Limb (tissue), 2 donors: ENCODE measurements around the gene SYNE4.
"Not testable (repeated sequence)": the region's sequence is repeated elsewhere in the genome, so short reads cannot be mapped to it uniquely, and the experiment has no call there.

Experiments
- DNase-seq, 2 donors: peaks; one replicate each; pipeline ENCODE4 v3.0.0-alpha.2; 2016; ENCODE audit errors: extremely low spot score in 2 of 2

Gene SYNE4

GRCh38 chr19:35990771-35991730 is 17.6 kb downstream of the SYNE4 start:
- DNase-seq = no peak

DNA sequence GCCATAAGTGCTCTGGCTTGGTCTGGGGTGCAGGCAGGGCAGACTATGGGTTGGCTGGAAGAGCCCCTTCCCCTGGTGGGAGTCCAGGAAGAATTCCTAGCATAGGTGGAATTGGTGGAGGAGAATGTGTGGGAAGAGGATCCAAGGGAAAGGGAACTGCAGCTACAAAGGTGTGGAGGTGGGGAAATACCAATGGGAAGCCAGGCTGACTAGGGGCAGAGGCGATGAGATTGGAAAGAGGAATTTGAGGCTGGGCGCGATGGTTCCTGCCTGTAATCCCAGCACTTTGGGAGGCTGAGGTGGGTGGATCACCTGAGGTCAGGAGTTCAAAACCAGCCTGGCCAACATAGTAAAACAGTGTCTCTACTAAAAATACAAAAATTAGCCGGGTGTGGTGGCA is 18.5 kb downstream of the SYNE4 start:
- DNase-seq = no peak

- no peak for DNase-seq
Measured at GRCh38 chr19:35988824-35989223, 19.8 kb downstream of the SYNE4 start.

GRCh38 chr19:35987571-35987896 is 21.1 kb downstream of the SYNE4 start:
- no peak for DNase-seq

DNA sequence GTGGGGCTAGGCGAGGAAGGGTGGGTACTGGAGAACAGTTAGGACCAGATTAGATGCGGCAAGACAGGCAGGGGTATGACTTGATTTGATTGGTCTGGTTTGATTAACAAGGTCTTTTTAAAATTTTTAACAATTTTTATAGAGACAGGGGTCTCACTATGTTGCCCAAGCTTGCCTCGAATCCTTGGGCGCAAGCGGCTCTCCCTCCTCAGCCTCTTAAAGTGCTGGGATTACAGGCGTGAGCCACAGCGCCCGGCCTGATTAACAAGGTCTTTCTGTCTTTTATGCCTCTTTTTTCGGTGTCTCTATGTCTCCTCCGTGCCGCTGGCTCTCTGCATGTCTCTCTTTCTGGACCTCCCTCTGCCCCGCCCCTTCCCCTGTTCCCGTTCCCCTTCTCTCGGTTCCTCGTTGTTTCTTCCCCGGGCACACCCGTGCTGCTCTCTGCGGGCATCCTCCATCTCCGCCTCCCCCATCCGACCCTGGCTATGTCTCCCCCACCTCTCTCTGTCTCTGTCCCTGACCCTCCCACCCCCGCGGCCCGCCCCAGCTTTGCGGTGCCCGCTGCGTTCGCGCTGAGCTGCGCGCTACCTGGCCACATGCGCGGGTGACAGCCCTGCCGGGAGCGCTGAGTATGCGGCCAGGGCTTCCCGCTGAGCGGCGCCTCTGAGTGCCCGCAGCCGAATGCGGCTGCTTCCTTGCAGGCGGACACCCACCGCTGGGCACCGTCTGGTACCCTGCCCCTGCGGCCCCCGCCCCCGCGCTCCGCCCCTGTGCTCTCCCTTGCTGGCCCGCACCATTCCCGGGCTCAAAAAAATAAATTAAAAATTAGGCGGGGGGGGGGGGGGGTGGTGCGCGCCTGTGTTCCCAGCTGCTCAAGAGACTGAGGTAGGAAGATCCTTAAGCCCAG is 21.7 kb downstream of the SYNE4 start:
- DNase-seq = peak in 1 of 2 donors; percentile 45

- DNase-seq = no peak
Measured at GRCh38 chr19:35986111-35986510, 22.5 kb downstream of the SYNE4 start.

GRCh38 chr19:35983177-35983576 is 25.4 kb downstream of the SYNE4 start:
- DNase-seq = no peak

- not testable (repeated sequence) for DNase-seq
Measured at GRCh38 chr19:35980997-35981396, 27.6 kb downstream of the SYNE4 start.

DNA sequence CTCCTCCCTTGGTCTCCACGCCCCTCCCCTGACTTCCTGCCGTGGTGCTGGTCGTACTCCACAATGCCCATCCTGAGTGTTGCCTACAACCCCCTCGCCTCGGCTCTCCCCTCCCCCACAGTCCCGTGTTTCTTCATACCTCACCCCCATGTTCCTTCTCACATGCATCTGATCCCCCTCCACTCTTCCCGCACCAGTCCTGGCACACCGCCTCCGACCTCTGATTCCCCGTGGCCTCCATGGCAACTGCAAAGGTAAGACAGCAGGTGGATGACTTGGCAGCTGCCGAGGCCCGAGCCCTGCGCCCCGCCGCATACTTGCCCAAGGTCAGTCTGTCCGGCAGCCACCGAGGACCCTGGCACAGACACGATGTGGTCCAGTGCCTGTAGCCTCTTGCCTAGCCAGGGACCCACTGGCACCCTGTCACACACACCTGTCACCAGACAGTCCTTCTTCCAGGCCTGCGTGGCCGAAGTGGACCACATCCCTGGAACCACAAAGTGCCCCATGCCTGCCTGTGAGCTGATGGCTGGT is 29.7 kb downstream of the SYNE4 start:
- no peak for DNase-seq

DNA sequence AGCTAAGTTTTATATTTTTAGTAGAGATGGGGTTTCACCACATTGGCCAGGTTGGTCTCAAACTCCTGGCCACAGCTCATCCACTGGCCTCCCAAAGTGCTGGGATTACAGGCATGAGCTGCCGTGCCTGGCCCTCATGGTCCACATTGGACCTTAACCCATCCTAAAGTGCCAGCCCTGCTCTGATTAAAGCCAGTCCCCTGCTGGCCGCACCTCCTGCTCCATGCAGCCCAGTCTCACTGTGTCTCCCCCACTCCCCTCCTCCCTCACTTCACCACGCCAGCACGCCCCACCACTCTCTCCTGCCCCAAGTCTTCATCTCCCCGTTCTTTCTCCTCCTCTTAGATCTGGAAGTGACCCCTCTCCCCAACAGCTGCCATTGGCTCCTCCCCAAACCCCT is 30.3 kb downstream of the SYNE4 start:
- DNase-seq = no peak

DNA sequence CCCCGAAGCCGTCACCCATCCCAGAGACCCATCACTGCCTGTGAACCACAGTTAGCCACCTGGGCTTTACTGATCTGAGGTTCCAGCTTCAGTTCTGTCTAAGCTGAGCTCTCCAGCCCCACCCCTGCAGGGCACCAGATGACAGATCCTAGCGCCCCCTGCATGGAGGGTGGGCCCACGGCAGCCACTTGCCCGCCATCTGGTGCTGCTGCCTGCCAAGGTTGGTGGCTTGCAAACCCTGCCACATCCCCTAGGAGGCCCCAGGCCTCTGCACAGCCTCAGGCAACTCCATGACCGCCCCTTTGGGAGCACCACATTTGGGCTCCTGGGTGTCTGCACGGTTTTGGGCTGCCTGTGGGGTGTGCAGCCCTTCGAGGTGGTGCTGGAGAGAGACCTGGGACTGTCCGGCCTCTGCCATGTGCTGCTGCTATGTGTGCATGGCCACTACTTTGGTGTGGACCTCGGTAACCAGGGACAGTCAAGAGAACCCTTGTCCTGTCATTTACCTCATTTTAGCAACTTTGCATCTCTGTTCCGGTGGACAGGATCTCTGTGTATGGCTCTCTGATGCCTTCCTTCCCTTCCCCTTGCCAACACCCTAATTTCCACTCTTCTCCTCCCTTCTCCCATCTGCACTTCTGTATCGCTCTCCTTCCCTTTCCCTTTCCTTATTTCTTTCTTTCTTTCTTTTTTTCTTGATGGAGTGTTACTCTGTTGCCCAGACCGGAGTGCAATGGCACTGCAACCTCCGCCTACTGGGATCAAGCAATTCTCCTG is 31.0 kb downstream of the SYNE4 start:
- no peak for DNase-seq

GRCh38 chr19:35975608-35976214 is 32.9 kb downstream of the SYNE4 start:
- no peak for DNase-seq

DNA sequence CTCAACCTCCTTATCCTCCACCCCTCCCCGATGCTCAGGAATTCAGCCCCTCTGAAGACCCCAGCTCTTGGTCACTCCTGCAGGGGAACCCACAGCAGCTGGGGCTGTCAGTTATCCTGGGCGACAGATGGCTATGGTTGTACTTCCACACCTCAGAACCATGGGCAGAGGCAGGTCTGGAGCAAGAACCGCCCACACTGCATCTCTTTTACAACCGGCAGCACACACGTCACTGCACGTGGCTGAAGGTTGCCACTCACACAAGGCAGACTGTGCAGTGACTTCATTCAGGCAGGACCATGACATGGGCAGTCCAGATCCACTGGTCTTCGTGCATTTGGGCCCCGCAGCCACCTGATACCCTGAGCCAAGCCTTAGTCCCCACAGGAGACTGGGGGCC is 35.1 kb downstream of the SYNE4 start:
- DNase-seq = no peak

DNA sequence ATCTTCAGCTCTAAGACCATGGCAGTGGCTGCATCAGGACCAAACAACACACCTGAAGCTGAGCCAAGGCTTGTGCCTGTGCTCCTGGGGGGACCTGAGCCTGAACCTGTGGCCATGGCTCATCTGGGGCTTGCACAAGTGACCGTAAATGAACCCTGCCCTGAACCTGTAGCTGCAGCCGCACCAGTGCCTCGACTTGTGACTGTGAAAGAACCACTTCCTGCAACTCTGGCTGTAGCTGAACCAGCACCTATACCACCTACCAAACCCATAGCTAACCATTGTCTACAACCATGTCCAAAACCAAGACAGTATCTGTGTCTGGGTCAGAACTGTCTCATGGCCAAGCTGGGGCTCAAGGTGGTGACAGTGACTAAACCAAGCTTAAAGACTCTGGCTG is 41.8 kb downstream of the SYNE4 start:
- DNase-seq = no peak

GRCh38 chr19:35963514-35963913 is 45.1 kb downstream of the SYNE4 start:
- peak; percentile 64 to 79 for DNase-seq

- no peak for DNase-seq
Measured at GRCh38 chr19:35960432-35960972, 48.1 kb downstream of the SYNE4 start.

- no peak for DNase-seq
Measured at GRCh38 chr19:35959968-35960320, 48.7 kb downstream of the SYNE4 start.

GRCh38 chr19:35959040-35959967 is 49.3 kb downstream of the SYNE4 start:
- DNase-seq = no peak

- no peak for DNase-seq
Measured at GRCh38 chr19:35958660-35959039, 50.0 kb downstream of the SYNE4 start.

GRCh38 chr19:35957411-35957810 is 51.2 kb downstream of the SYNE4 start:
- DNase-seq = not testable (repeated sequence)
